ENCODE results near the gene CPA4.

Gene CPA4

GRCh38 chr7:130276796-130277762, 15.9 kb upstream of the CPA4 start:
- peaks cover 0 to 53% (median 19%) of the 10 kb centered on the region in 4 donors for H3K4me1 ChIP-seq

GRCh38 chr7:130277763-130278643, 15.0 kb upstream of the CPA4 start:
- H3K9me3 ChIP-seq = no peaks in the 10 kb centered on the region
- peak; percentile 59 to 79 for DNase-seq
- TF ChIP-seq, protein P1, sequence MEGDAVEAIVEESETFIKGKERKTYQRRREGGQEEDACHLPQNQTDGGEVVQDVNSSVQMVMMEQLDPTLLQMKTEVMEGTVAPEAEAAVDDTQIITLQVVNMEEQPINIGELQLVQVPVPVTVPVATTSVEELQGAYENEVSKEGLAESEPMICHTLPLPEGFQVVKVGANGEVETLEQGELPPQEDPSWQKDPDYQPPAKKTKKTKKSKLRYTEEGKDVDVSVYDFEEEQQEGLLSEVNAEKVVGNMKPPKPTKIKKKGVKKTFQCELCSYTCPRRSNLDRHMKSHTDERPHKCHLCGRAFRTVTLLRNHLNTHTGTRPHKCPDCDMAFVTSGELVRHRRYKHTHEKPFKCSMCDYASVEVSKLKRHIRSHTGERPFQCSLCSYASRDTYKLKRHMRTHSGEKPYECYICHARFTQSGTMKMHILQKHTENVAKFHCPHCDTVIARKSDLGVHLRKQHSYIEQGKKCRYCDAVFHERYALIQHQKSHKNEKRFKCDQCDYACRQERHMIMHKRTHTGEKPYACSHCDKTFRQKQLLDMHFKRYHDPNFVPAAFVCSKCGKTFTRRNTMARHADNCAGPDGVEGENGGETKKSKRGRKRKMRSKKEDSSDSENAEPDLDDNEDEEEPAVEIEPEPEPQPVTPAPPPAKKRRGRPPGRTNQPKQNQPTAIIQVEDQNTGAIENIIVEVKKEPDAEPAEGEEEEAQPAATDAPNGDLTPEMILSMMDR (IDR thresholded peaks at IDR 0.05) = peak; percentile 69
- no peak overlapping the region for H3K27ac ChIP-seq
- no peaks in the 10 kb centered on the region for H3K36me3 ChIP-seq
- H3K27me3 ChIP-seq = no peaks in the 10 kb centered on the region
- H3K4me3 ChIP-seq = no peak overlapping the region
- intact Hi-C loops (cut with DNase I; ENCODE audit: low total_unique reads) = loop anchor here (1.0 to 10.0 kb wide), 4 partner anchors 117 to 387 kb away; partner anchors contain the start of gene COPG2
- H3K4me1 ChIP-seq = peaks cover 0 to 44% (median 11%) of the 10 kb centered on the region in 4 donors

More at GRCh38 chr7:130276796-130277762, 15.9 kb upstream of the CPA4 start:
- H3K4me3 ChIP-seq = no peak overlapping the region
- H3K27me3 ChIP-seq = no peaks in the 10 kb centered on the region
- H3K36me3 ChIP-seq = no peaks in the 10 kb centered on the region
- no peaks in the 10 kb centered on the region for H3K9me3 ChIP-seq
- intact Hi-C loops (cut with DNase I; ENCODE audit: low total_unique reads) = loop anchor here (5.0 to 10.0 kb wide), 3 partner anchors 118 to 388 kb away; partner anchors contain the start of gene COPG2
- TF ChIP-seq, protein P1 (IDR thresholded peaks at IDR 0.05) = no peak
- DNase-seq = no peak
- H3K27ac ChIP-seq = no peak overlapping the region

DNA sequence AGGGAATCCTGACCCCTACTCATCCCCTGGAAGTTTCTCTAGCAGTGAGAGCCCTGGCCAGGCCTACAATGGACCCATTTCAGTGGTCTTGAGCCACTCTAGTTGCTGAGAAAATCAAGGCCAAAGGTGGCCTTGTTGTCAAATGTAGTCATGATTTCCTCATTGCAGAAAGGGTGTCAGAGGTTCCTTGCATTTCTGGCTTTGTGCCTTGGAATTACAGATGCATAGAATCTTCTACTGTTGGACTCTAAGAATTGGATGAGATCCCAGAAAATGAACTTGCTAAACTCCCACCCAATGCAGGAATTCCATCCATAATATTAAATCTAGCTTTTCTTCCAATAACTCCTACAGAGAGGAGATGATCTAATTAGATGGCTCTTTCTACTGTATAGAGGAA, 14.1 kb upstream of the CPA4 start:
- no peaks in the 10 kb centered on the region for H3K9me3 ChIP-seq
- no peaks in the 10 kb centered on the region for H3K36me3 ChIP-seq
- no peak overlapping the region for H3K27ac ChIP-seq
- intact Hi-C loops (cut with DNase I; ENCODE audit: low total_unique reads) = loop anchor here (1.0 to 10.0 kb wide), 4 partner anchors 116 to 386 kb away; partner anchors contain the start of gene COPG2
- H3K4me3 ChIP-seq = no peak overlapping the region
- DNase-seq = no peak
- H3K4me1 ChIP-seq = peaks cover 0 to 36% (median 7%) of the 10 kb centered on the region in 4 donors
- TF ChIP-seq, protein P1 (IDR thresholded peaks at IDR 0.05) = no peak
- no peaks in the 10 kb centered on the region for H3K27me3 ChIP-seq

DNA sequence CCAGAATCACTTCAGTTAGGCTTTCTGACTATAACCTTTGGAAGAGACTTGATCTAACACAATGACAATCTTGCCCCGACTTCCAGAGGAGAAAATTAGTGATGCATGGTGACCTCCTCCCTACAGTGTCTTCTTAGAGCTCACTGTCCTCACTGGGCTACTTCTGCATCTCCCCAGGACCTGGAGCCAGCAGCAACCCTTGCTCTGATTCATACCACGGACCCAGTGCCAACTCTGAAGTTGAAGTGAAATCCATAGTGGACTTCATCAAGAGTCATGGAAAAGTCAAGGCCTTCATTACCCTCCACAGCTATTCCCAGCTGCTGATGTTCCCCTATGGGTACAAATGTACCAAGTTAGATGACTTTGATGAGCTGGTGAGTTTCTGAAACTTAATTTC, 13.7 kb upstream of the CPA4 start:
- Histone ChIP-seq H3K27ac (no peak overlapping the region), H3K4me3 (no peak overlapping the region), H3K27me3 (no peaks in the 10 kb centered on the region), H3K36me3 (no peaks in the 10 kb centered on the region), H3K9me3 (no peaks in the 10 kb centered on the region), H3K4me1 (peaks cover 0 to 32% (median 5%) of the 10 kb centered on the region in 4 donors)
- DNase-seq = no peak
- TF ChIP-seq, protein P1 (IDR thresholded peaks at IDR 0.05) = no peak
- intact Hi-C loops (cut with DNase I; ENCODE audit: low total_unique reads) = loop anchor here (5.0 to 10.0 kb wide), 3 partner anchors 116 to 386 kb away; partner anchors contain the start of gene COPG2

DNA sequence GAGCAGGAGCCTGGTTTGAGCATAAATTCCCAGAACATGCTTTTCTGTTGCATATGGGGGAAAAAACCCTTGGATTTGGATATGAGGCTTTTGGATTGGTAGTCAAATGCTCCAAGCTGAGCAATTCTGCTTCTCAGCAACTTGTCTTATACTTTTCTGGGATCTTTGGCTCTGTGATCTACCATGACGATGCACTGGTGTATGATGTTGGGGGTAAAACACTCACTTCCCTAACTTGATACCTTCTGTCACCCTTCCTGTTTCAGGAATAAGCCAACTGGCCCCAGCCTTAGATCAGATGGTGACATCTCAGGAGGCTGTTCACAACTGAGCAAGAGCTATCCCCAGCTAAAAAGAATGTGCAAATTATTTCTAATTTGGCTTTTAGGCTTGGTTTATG, 13.1 kb upstream of the CPA4 start:
- H3K27me3 ChIP-seq = no peaks in the 10 kb centered on the region
- DNase-seq = no peak
- H3K27ac ChIP-seq = no peak overlapping the region
- TF ChIP-seq, protein P1 (IDR thresholded peaks at IDR 0.05) = no peak
- H3K4me3 ChIP-seq = no peak overlapping the region
- intact Hi-C loops (cut with DNase I; ENCODE audit: low total_unique reads) = loop anchor here (5.0 to 10.0 kb wide), 3 partner anchors 115 to 385 kb away; partner anchors contain the start of gene COPG2
- H3K9me3 ChIP-seq = no peaks in the 10 kb centered on the region
- H3K4me1 ChIP-seq = peaks cover 0 to 26% (median 3%) of the 10 kb centered on the region in 4 donors
- H3K36me3 ChIP-seq = no peaks in the 10 kb centered on the region
